ENCODE results near the gene OXNAD1. TPM values are rescaled to one million over a fixed set of nuclear protein-coding genes. Genes with fewer than 3 reads are reported as not detected.

The OXNAD1 gene
- total RNA-seq, 2 donors from 2014 or later: 13.5 to 18.8 TPM

DNA sequence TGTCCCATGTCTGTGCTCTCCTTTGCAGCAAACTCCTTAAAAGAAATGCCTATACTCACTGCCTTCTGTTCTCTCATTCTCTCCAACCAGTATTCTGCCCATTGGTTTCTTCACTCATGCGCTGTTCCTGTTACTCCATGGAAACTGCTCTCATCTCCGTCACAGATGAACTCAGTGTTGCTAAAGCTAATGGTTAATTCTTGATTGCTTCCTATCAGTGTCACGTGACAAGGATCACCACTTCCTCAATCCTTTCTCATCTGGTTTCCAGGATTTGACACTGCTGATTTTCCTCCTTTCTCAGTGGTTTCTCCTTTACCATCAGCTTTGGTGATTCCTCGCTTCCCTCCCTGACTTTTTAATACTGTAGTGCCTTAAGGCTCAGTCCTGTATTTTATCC lies 2.8 kb upstream of the OXNAD1 start:
- no peaks in the 10 kb centered on the region for H3K9me3 ChIP-seq
- no peak overlapping the region for H3K4me3 ChIP-seq
- ATAC-seq (no peak), DNase-seq (no peak)
- no peak overlapping the region for H3K27ac ChIP-seq
- intact Hi-C loops (cut with DNase I): no loop called here
- H3K4me1 ChIP-seq: peaks cover 21% of the 10 kb centered on the region
- WGBS, 2 donors: 61 to 68% methylated on average over 4 of the region's 4 CpGs
- peaks cover 0 to 10% of the 10 kb centered on the region in 2 donors for H3K36me3 ChIP-seq (replicated peaks in 1 of 2; ENCODE audit: insufficient read depth in 1 of 2, low read depth in 2 of 2)
- TF ChIP-seq POLR2A (IDR thresholded peaks at IDR 0.05): no peak
- TF ChIP-seq, protein P1, sequence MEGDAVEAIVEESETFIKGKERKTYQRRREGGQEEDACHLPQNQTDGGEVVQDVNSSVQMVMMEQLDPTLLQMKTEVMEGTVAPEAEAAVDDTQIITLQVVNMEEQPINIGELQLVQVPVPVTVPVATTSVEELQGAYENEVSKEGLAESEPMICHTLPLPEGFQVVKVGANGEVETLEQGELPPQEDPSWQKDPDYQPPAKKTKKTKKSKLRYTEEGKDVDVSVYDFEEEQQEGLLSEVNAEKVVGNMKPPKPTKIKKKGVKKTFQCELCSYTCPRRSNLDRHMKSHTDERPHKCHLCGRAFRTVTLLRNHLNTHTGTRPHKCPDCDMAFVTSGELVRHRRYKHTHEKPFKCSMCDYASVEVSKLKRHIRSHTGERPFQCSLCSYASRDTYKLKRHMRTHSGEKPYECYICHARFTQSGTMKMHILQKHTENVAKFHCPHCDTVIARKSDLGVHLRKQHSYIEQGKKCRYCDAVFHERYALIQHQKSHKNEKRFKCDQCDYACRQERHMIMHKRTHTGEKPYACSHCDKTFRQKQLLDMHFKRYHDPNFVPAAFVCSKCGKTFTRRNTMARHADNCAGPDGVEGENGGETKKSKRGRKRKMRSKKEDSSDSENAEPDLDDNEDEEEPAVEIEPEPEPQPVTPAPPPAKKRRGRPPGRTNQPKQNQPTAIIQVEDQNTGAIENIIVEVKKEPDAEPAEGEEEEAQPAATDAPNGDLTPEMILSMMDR (IDR thresholded peaks at IDR 0.05): no peak
- no peaks in the 10 kb centered on the region for H3K27me3 ChIP-seq

DNA sequence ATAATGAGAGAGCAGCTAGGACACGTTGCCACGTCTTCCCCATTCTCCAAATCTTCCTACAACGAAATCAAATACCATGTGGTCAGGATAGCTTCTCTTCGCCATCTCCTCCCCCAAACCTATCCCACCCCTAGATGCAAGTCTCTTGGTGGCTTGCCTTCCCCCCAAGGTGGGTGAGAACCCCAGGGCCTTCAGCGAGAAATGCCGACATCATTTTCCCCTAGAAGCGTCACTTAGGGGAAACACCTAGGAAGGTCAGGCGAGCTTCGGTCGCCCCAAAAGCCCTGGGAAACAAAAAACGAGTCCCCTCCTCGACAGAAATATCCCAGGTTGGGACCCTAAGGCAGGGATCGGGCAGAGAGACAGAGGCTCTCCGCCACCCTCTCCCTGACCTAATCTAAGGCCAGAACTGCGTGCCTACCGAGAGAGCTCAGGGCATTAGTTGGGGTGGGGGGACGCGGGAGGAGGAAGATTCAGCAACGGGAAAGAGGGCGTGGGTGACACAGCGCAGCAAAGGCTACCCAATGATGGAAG lies 771 bp upstream of the OXNAD1 start:
- no peak for ATAC-seq
- H3K4me3 ChIP-seq: peak overlapping the region; percentile 60 to 71
- DNase-seq: no peak
- no peaks in the 10 kb centered on the region for H3K27me3 ChIP-seq
- H3K9me3 ChIP-seq: no peaks in the 10 kb centered on the region
- 1% methylated on average over 20 to 21 of the region's 21 CpGs for WGBS, 2 donors
- TF ChIP-seq, protein P1 (IDR thresholded peaks at IDR 0.05): no peak
- TF ChIP-seq POLR2A (IDR thresholded peaks at IDR 0.05): no peak
- H3K36me3 ChIP-seq (replicated peaks in 1 of 2; ENCODE audit: insufficient read depth in 1 of 2, low read depth in 2 of 2): peaks cover 0 to 7% of the 10 kb centered on the region in 2 donors
- intact Hi-C loops (cut with DNase I): no loop called here
- peak overlapping the region; percentile 55 to 98 (median 77) for H3K27ac ChIP-seq
- peaks cover 33% of the 10 kb centered on the region for H3K4me1 ChIP-seq

DNA sequence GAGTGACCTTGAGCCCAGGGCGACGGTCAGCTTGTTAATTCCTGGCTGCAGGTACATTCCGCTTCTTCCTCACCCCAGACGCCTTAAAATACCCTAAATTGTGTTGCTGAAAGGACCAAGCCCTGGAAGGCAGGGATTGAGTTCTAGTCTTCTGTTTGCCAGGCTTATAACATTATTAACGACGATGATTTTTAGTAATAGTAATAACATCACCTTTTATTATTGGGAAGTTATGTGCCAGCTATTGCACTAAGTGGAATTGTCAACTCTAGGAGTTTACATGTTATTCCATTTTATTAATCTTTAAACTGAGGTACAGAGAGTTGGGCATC lies 409 bp downstream of the OXNAD1 start:
- peak overlapping the region; percentile 87 to 98 (median 96) for H3K27ac ChIP-seq
- peaks cover 33% of the 10 kb centered on the region for H3K4me1 ChIP-seq
- H3K9me3 ChIP-seq: no peaks in the 10 kb centered on the region
- H3K36me3 ChIP-seq (replicated peaks in 1 of 2; ENCODE audit: insufficient read depth in 1 of 2, low read depth in 2 of 2): peaks cover 0 to 1% of the 10 kb centered on the region in 2 donors
- WGBS, 2 donors: 0% methylated on average over 6 of the region's 6 CpGs
- TF ChIP-seq, protein P1 (IDR thresholded peaks at IDR 0.05): no peak
- no peak for TF ChIP-seq POLR2A (IDR thresholded peaks at IDR 0.05)
- ATAC-seq (no peak), DNase-seq (no peak)
- H3K27me3 ChIP-seq: no peaks in the 10 kb centered on the region
- intact Hi-C loops (cut with DNase I): no loop called here
- H3K4me3 ChIP-seq: peak overlapping the region; percentile 71 to 77

DNA sequence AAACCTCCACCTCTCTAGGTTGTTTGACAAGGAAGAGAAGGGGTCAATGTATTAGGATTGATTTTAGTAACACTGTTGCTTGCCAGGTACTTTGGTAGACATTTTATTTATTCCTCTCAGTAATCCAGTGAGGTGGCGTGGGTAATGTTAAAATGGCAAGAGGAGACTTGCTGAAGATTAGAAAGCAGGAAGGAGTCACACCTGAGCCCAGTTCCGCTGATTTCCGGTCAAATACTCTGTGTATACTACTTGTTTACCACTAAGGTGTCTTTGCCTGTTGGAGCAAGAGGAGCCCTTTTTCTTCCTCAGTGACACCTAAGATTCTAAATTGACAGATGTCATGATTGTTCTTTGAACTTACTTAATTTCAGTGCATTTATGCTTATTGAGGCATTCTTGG lies 1.7 kb downstream of the OXNAD1 start:
- Histone ChIP-seq H3K27ac (peak overlapping the region in 2 of 4 donors; percentile 97 to 98), H3K36me3 (replicated peaks in 1 of 2; ENCODE audit: insufficient read depth in 1 of 2, low read depth in 2 of 2) (peaks cover 0 to 5% of the 10 kb centered on the region in 2 donors), H3K4me3 (no peak overlapping the region), H3K9me3 (no peaks in the 10 kb centered on the region), H3K4me1 (peaks cover 33% of the 10 kb centered on the region), H3K27me3 (no peaks in the 10 kb centered on the region)
- TF ChIP-seq POLR2A (IDR thresholded peaks at IDR 0.05): no peak
- TF ChIP-seq, protein P1 (IDR thresholded peaks at IDR 0.05): no peak
- intact Hi-C loops (cut with DNase I): no loop called here
- ATAC-seq (no peak), DNase-seq (no peak)
- WGBS, 2 donors: 41% methylated on average over 3 of the region's 3 CpGs

DNA sequence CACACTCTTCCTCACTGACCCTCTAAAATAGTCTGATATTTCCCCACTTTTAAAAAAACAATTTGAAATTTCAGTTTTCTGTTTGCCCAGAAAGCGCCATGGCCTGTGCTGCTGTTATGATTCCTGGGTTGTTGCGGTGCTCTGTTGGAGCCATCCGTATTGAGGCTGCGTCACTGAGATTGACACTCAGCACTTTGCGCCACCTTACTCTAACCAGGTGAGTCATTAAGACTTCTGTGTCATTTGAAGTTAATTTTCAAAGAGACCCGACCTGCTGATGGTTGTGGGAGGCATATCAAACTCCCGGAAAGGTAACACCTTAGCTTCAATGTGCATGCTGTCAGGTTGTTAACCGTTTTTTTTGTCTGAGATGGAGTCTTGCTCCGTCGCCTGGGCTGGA lies 5.8 kb downstream of the OXNAD1 start:
- no peak for ATAC-seq
- H3K4me3 ChIP-seq: no peak overlapping the region
- WGBS, 2 donors: 92% methylated on average over 10 of the region's 10 CpGs
- H3K36me3 ChIP-seq (replicated peaks in 1 of 2; ENCODE audit: insufficient read depth in 1 of 2, low read depth in 2 of 2): peaks cover 0 to 6% of the 10 kb centered on the region in 2 donors
- no peak overlapping the region for H3K27ac ChIP-seq
- no peaks in the 10 kb centered on the region for H3K27me3 ChIP-seq
- TF ChIP-seq POLR2A (IDR thresholded peaks at IDR 0.05): no peak
- TF ChIP-seq, protein P1 (IDR thresholded peaks at IDR 0.05): no peak
- no peaks in the 10 kb centered on the region for H3K9me3 ChIP-seq
- no peak for DNase-seq
- intact Hi-C loops (cut with DNase I): no loop called here
- peaks cover 25% of the 10 kb centered on the region for H3K4me1 ChIP-seq

Measured in body of pancreas (tissue), 4 donors.